CD14-positive monocyte (primary cell): ENCODE results near the gene CTSA. TPM values are rescaled to one million over a fixed set of nuclear protein-coding genes. Genes with fewer than 3 reads are reported as not detected.

Experiments used
- DNase-seq, 3 donors: peaks; one replicate each; pipeline ENCODE4 v3.0.0-alpha.2; 2011 to 2022
- H2AFZ ChIP-seq: 2 replicates; pipeline ENCODE4 v1.6.0; 2012; ENCODE audit warnings: mild to moderate bottlenecking, low read depth, low read length, inconsistent platforms; ENCODE audit not compliant: insufficient read depth, poor library complexity, severe bottlenecking
- H3K27ac ChIP-seq, 2 donors: 1 replicate in 1 of 2; 2 replicates in 1 of 2; pipeline ENCODE4 v1.5.1; 2012 to 2013; ENCODE audit warnings: low read length in 2 of 2, control low read depth in 1 of 2, inconsistent platforms in 1 of 2, low read depth in 1 of 2, mild to moderate bottlenecking in 1 of 2
- H3K27me3 ChIP-seq, 2 donors: one replicate each; pipeline versions ENCODE4 v1.6.0 to v1.6.1; 2011 to 2013; ENCODE audit warnings: low read length in 2 of 2; ENCODE audit not compliant: control insufficient read depth in 2 of 2, insufficient read depth in 2 of 2
- H3K36me3 ChIP-seq, 2 donors: replicated peaks in 1 of 2; 1 replicate in 1 of 2; 2 replicates in 1 of 2; pipeline versions ENCODE4 v1.5.1 to v1.6.1; 2012 to 2013; ENCODE audit warnings: low read length in 2 of 2, control low read depth in 1 of 2, inconsistent platforms in 1 of 2, mild to moderate bottlenecking in 1 of 2; ENCODE audit not compliant: insufficient read depth in 2 of 2, control insufficient read depth in 1 of 2
- H3K4me1 ChIP-seq, 2 donors: 1 replicate in 1 of 2; 2 replicates in 1 of 2; pipeline versions ENCODE4 v1.5.1 to v1.6.1; 2012 to 2013; ENCODE audit warnings: low read length in 2 of 2, control low read depth in 1 of 2, inconsistent platforms in 1 of 2, mild to moderate bottlenecking in 1 of 2, moderate library complexity in 1 of 2; ENCODE audit not compliant: insufficient read depth in 2 of 2, control insufficient read depth in 1 of 2
- H3K4me2 ChIP-seq: replicated peaks from 2 replicates; pipeline ENCODE3; 2012; ENCODE audit warnings: low read length, moderate library complexity, mild to moderate bottlenecking; ENCODE audit not compliant: poor library complexity, severe bottlenecking; ENCODE audit errors: extremely low read depth
- H3K4me3 ChIP-seq, 3 experiments: fragments of 200-600 bp in 1 of 3; sonication (generic) in 1 of 3; replicated peaks in 1 of 3; 1 replicate in 2 of 3; 2 replicates in 1 of 3; pipeline ENCODE4 v1.5.1; 2011 to 2013; ENCODE audit warnings: low read length in 3 of 3, mild to moderate bottlenecking in 3 of 3, control low read depth in 2 of 3, low read depth in 2 of 3, inconsistent platforms in 1 of 3, moderate library complexity in 1 of 3
- H3K79me2 ChIP-seq: 2 replicates; pipeline ENCODE4 v1.6.0; 2012; ENCODE audit warnings: mild to moderate bottlenecking, control low read depth, inconsistent platforms, low read length, moderate library complexity; ENCODE audit not compliant: insufficient read depth
- H3K9ac ChIP-seq: 2 replicates; pipeline ENCODE4 v1.6.0; 2017; ENCODE audit warnings: low read length, mild to moderate bottlenecking; ENCODE audit not compliant: insufficient read depth, poor library complexity, severe bottlenecking
- H3K9me3 ChIP-seq, 2 donors: replicated peaks in 1 of 2; 1 replicate in 1 of 2; 2 replicates in 1 of 2; pipeline versions ENCODE4 v1.5.1 to v1.6.1; 2012 to 2013; ENCODE audit warnings: low read length in 2 of 2, control low read depth in 1 of 2; ENCODE audit not compliant: control insufficient read depth in 1 of 2, insufficient read depth in 1 of 2
- H4K20me1 ChIP-seq: 2 replicates; pipeline ENCODE4 v1.6.0; 2012; ENCODE audit warnings: mild to moderate bottlenecking, low read length, control low read depth, moderate library complexity; ENCODE audit not compliant: insufficient read depth
- H3K27ac Mint-ChIP-seq, 7 donors: one replicate each; pipeline ENCODE4 v1.8.0; 2020; ENCODE audit warnings: mild to moderate bottlenecking in 7 of 7, mixed read lengths in 7 of 7, moderate library complexity in 6 of 7, inconsistent platforms in 2 of 7
- H3K27me3 Mint-ChIP-seq, 3 donors: one replicate each; pipeline ENCODE4 v1.8.0; 2021 to 2022; ENCODE audit warnings: low read depth in 3 of 3, mild to moderate bottlenecking in 3 of 3, mixed read lengths in 3 of 3, moderate library complexity in 3 of 3, inconsistent platforms in 1 of 3
- H3K36me3 Mint-ChIP-seq, 2 donors: one replicate each; pipeline ENCODE4 v1.8.0; 2020; ENCODE audit warnings: mixed read lengths in 2 of 2, inconsistent platforms in 1 of 2, mild to moderate bottlenecking in 1 of 2
- H3K4me1 Mint-ChIP-seq: one replicate; pipeline ENCODE4 v1.8.0; 2020; ENCODE audit warnings: mild to moderate bottlenecking, mixed read lengths
- H3K4me3 Mint-ChIP-seq, 2 donors: one replicate each; pipeline ENCODE4 v1.8.0; 2020; ENCODE audit warnings: mild to moderate bottlenecking in 2 of 2, mixed read lengths in 2 of 2, moderate library complexity in 1 of 2
- H3K9me3 Mint-ChIP-seq, 7 donors: one replicate each; pipeline ENCODE4 v1.8.0; 2020 to 2022; ENCODE audit warnings: mixed read lengths in 7 of 7, mild to moderate bottlenecking in 6 of 7, moderate library complexity in 6 of 7, inconsistent platforms in 2 of 7
- CTCF ChIP-seq: fragments of 200-600 bp; IDR thresholded peaks from one replicate; pipeline ENCODE4 v1.8.0; 2022; ENCODE audit warnings: antibody characterized with exemption, mild to moderate bottlenecking
- WGBS: methylation state at CpG from one replicate; pipeline ENCODE4 v1.1.5; 2013; ENCODE audit warnings: missing lambda C conversion rate; ENCODE audit not compliant: insufficient coverage; 5-methylcytosine and 5-hydroxymethylcytosine counted together
- intact Hi-C, 2 donors: fragments of 100-400 bp; cut with micrococcal nuclease; formaldehyde crosslinking; loops; one replicate each; pipeline versions ENCODE4 v1.15.0 to v1.15.1; 2023
- polyA plus RNA-seq, 3 donors: library from polyadenylated mRNA; depleted of rRNA in 1 of 3; unstranded in 2 of 3; stranded (reverse) in 1 of 3; fragments of 300-500 nt in 2 of 3; fragments of >200 nt in 1 of 3; fragmentation: Illumina TruSeq in 2 of 3; gene quantifications; 1 replicate in 2 of 3; 2 replicates in 1 of 3; pipeline ENCODE4 v1.2.3, GENCODE V29; 2012 to 2021

CTSA gene
- polyA plus RNA-seq, 3 donors: 279 to 489 (median 366) TPM

GRCh38 chr20:45842169-45842812 is 48.8 kb upstream of the CTSA start:
- Histone ChIP-seq H3K27me3 (no peaks in the 10 kb centered on the region), H3K9ac (no peak overlapping the region), H3K27ac (peak overlapping the region; percentile 46 to 71), H3K9me3 (no peaks in the 10 kb centered on the region), H3K4me2 (no peak overlapping the region), H2AFZ (no peak overlapping the region), H3K4me1 (peaks cover 12 to 14% of the 10 kb centered on the region in 2 donors), H3K79me2 (no peaks in the 10 kb centered on the region), H4K20me1 (peaks cover 32% of the 10 kb centered on the region), H3K4me3 (no peak overlapping the region), H3K36me3 (peaks cover 62 to 90% of the 10 kb centered on the region in 2 donors)
- peaks cover 53 to 97% of the 10 kb centered on the region in 2 donors for H3K36me3 Mint-ChIP-seq
- H3K27ac Mint-ChIP-seq: peak overlapping the region; percentile 49 to 86 (median 80)
- 3% methylated on average over 3 of the region's 5 CpGs for WGBS
- DNase-seq: peak in 2 of 3 donors; percentile 30 to 31
- no peak for TF ChIP-seq CTCF
- peaks cover 17% of the 10 kb centered on the region for H3K4me1 Mint-ChIP-seq
- H3K9me3 Mint-ChIP-seq: no peaks in the 10 kb centered on the region
- H3K4me3 Mint-ChIP-seq: no peak overlapping the region
- intact Hi-C loops: no loop called here
- H3K27me3 Mint-ChIP-seq: no peaks in the 10 kb centered on the region

- intact Hi-C loops: no loop called here
- Mint-ChIP-seq H3K36me3 (peaks cover 59 to 95% of the 10 kb centered on the region in 2 donors), H3K27me3 (no peaks in the 10 kb centered on the region), H3K4me3 (no peak overlapping the region), H3K27ac (peak overlapping the region in 3 of 7 donors; percentile 27 to 75 (median 42)), H3K4me1 (peaks cover 17% of the 10 kb centered on the region), H3K9me3 (no peaks in the 10 kb centered on the region)
- Histone ChIP-seq H3K9ac (no peak overlapping the region), H2AFZ (no peak overlapping the region), H4K20me1 (peaks cover 31% of the 10 kb centered on the region), H3K27ac (no peak overlapping the region), H3K79me2 (peaks cover 1% of the 10 kb centered on the region), H3K27me3 (no peaks in the 10 kb centered on the region), H3K4me1 (peaks cover 12 to 14% of the 10 kb centered on the region in 2 donors), H3K36me3 (peaks cover 71 to 88% of the 10 kb centered on the region in 2 donors), H3K4me3 (no peak overlapping the region), H3K4me2 (no peak overlapping the region), H3K9me3 (no peaks in the 10 kb centered on the region)
- no peak for DNase-seq
- no peak for TF ChIP-seq CTCF
- WGBS: 97% methylated on average over 11 of the region's 14 CpGs
These were observed 47.6 kb upstream of the CTSA start for GRCh38 chr20:45843506-45843905.
